GM12801 (cell line): ENCODE measurements around the gene SOWAHC.

Source experiments
- CTCF ChIP-seq: IDR thresholded peaks from one replicate; pipeline ENCODE4 v1.5.1; 2011; ENCODE audit warnings: control low read depth; ENCODE audit not compliant: insufficient read length; ENCODE audit errors: extremely low read depth

The SOWAHC gene

GRCh38 chr2:109623297-109623696 is 9.1 kb downstream of the SOWAHC start:
- TF ChIP-seq CTCF, result no peak

GRCh38 chr2:109623923-109624322 is 9.8 kb downstream of the SOWAHC start:
- TF ChIP-seq CTCF, result no peak

GRCh38 chr2:109624339-109624738 is 10.2 kb downstream of the SOWAHC start:
- no peak for TF ChIP-seq CTCF

GRCh38 chr2:109629867-109630266 is 15.7 kb downstream of the SOWAHC start:
- TF ChIP-seq CTCF, result no peak

GRCh38 chr2:109630441-109631430 is 16.6 kb downstream of the SOWAHC start:
- TF ChIP-seq CTCF, result no peak

- no peak for TF ChIP-seq CTCF
Observed at GRCh38 chr2:109631741-109632140, 17.6 kb downstream of the SOWAHC start.

- no peak for TF ChIP-seq CTCF
Observed at GRCh38 chr2:109632158-109632789, 18.1 kb downstream of the SOWAHC start.
